Liver (tissue), 9 donors: ENCODE data around the gene ZBTB17. TPM values are rescaled to one million over a fixed set of nuclear protein-coding genes. Genes with fewer than 3 reads are reported as not detected.

Experiments
- DNase-seq: peaks from one replicate; pipeline ENCODE4 v3.0.0-alpha.2; 2017; ENCODE audit warnings: low spot score
- H3K27ac ChIP-seq, 2 donors: one replicate each; pipeline ENCODE4 v1.7.0; 2013; ENCODE audit warnings: inconsistent platforms in 2 of 2, low read length in 2 of 2, control low read depth in 1 of 2, low read depth in 1 of 2, mild to moderate bottlenecking in 1 of 2
- H3K27me3 ChIP-seq, 4 donors: one replicate each; pipeline versions ENCODE4 v1.6.1 to v1.7.0; 2013; ENCODE audit warnings: low read length in 3 of 4, inconsistent platforms in 1 of 4, mild to moderate bottlenecking in 1 of 4, moderate library complexity in 1 of 4; ENCODE audit not compliant: control insufficient read depth in 4 of 4, insufficient read depth in 4 of 4
- H3K36me3 ChIP-seq, 4 donors: one replicate each; pipeline versions ENCODE4 v1.6.1 to v1.7.0; 2013; ENCODE audit warnings: low read length in 3 of 4, mild to moderate bottlenecking in 3 of 4, low read depth in 1 of 4, moderate library complexity in 1 of 4; ENCODE audit not compliant: control insufficient read depth in 4 of 4, insufficient read depth in 3 of 4
- H3K4me1 ChIP-seq, 4 donors: one replicate each; pipeline versions ENCODE4 v1.6.1 to v1.7.0; 2013; ENCODE audit warnings: low read length in 3 of 4, mild to moderate bottlenecking in 3 of 4, moderate library complexity in 1 of 4; ENCODE audit not compliant: control insufficient read depth in 4 of 4, insufficient read depth in 4 of 4
- H3K4me3 ChIP-seq, 3 donors: one replicate each; pipeline versions ENCODE4 v1.6.1 to v1.7.0; 2013; ENCODE audit warnings: low read length in 3 of 3, control low read depth in 1 of 3, low read depth in 1 of 3, mild to moderate bottlenecking in 1 of 3
- H3K9ac ChIP-seq, 2 donors: one replicate each; pipeline ENCODE4 v1.7.0; 2013; ENCODE audit warnings: low read length in 2 of 2, mild to moderate bottlenecking in 2 of 2, moderate library complexity in 2 of 2, control low read depth in 1 of 2, low read depth in 1 of 2
- H3K9me3 ChIP-seq, 4 donors: one replicate each; pipeline versions ENCODE4 v1.6.1 to v1.7.0; 2013; ENCODE audit warnings: low read length in 3 of 4; ENCODE audit not compliant: control insufficient read depth in 4 of 4
- EGR1 ChIP-seq, 2 donors: IDR thresholded peaks; 2 replicates each; pipeline ENCODE4 v1.6.1; 2016 to 2018; ENCODE audit warnings: antibody characterized with exemption in 2 of 2, low read depth in 2 of 2
- FOXA1 ChIP-seq: IDR thresholded peaks from 2 replicates; pipeline ENCODE4 v1.6.1; 2016; ENCODE audit warnings: antibody characterized with exemption
- FOXA2 ChIP-seq: IDR thresholded peaks from 2 replicates; pipeline ENCODE4 v1.6.1; 2016; ENCODE audit warnings: antibody characterized with exemption
- GABPA ChIP-seq, 2 donors: IDR thresholded peaks in 1 of 2; conservative IDR thresholded peaks in 1 of 2; 2 replicates each; pipeline ENCODE4 v1.6.1; 2016; ENCODE audit warnings: antibody characterized with exemption in 2 of 2, mild to moderate bottlenecking in 1 of 2, moderate library complexity in 1 of 2
- HNF4A ChIP-seq, 2 donors: conservative IDR thresholded peaks; 2 replicates each; pipeline ENCODE4 v1.6.1; 2016; ENCODE audit warnings: antibody characterized with exemption in 2 of 2, mild to moderate bottlenecking in 2 of 2
- HNF4G ChIP-seq: IDR thresholded peaks from 2 replicates; pipeline ENCODE4 v1.6.1; 2016; ENCODE audit warnings: antibody characterized with exemption
- JUND ChIP-seq, 2 donors: IDR thresholded peaks; 2 replicates each; pipeline ENCODE4 v1.6.1; 2016; ENCODE audit warnings: antibody characterized with exemption in 2 of 2
- NR2F2 ChIP-seq: IDR thresholded peaks from 2 replicates; pipeline ENCODE4 v1.6.1; 2016; ENCODE audit warnings: antibody characterized with exemption
- RAD21 ChIP-seq, 2 donors: IDR thresholded peaks; 2 replicates each; pipeline ENCODE4 v1.6.1; 2016; ENCODE audit warnings: antibody characterized with exemption in 2 of 2, mild to moderate bottlenecking in 2 of 2
- RXRA ChIP-seq, 2 donors: IDR thresholded peaks; 2 replicates each; pipeline ENCODE4 v1.6.1; 2017 to 2018; ENCODE audit warnings: antibody characterized with exemption in 2 of 2, mild to moderate bottlenecking in 1 of 2
- SP1 ChIP-seq: IDR thresholded peaks from 2 replicates; pipeline ENCODE4 v1.6.1; 2018; ENCODE audit warnings: antibody characterized with exemption, mild to moderate bottlenecking
- TAF1 ChIP-seq: conservative IDR thresholded peaks from 2 replicates; pipeline ENCODE4 v1.6.1; 2016; ENCODE audit warnings: antibody characterized with exemption, mild to moderate bottlenecking
- YY1 ChIP-seq: IDR thresholded peaks from 2 replicates; pipeline ENCODE4 v1.6.1; 2016; ENCODE audit warnings: antibody characterized with exemption, mild to moderate bottlenecking
- WGBS: extraction: QIAGEN DNeasy Blood & Tissue Kit; methylation state at CpG from one replicate; pipeline ENCODE4 v1.1.7; 2013; 5-methylcytosine and 5-hydroxymethylcytosine counted together
- polyA plus RNA-seq, 2 donors: library from polyadenylated mRNA; stranded (reverse) in 1 of 2; unstranded in 1 of 2; fragments of 200-250 nt in 1 of 2; fragments of >200 nt in 1 of 2; fragmentation: Nextera tagmentation in 1 of 2; extraction: Ambion mirVana in 1 of 2; gene quantifications; one replicate each; pipeline versions ENCODE4 v1.2.1 to v1.2.3, GENCODE V29; 2013 to 2015
- total RNA-seq, 2 donors: library from RNA; depleted of rRNA; stranded (reverse); fragments of >200 nt; gene quantifications; one replicate each; pipeline ENCODE4 v1.2.3, GENCODE V29; 2014
- TF ChIP-seq, protein P1 (sequence below): IDR thresholded peaks from 2 replicates; pipeline ENCODE4 v1.6.1; 2016; ENCODE audit warnings: antibody characterized with exemption
- TF ChIP-seq, protein P2 (sequence below): IDR thresholded peaks from 2 replicates; pipeline ENCODE4 v1.6.1; 2016; ENCODE audit warnings: antibody characterized with exemption, mild to moderate bottlenecking
- TF ChIP-seq, protein P3 (sequence below): fragments of 150-350 bp; IDR thresholded peaks from 2 replicates; pipeline ENCODE4 v1.5.1; 2017; ENCODE audit warnings: improper control_type of control experiment, low read depth, low read length; ENCODE audit not compliant: missing input control
- TF ChIP-seq, protein P4 (sequence below): IDR thresholded peaks from 2 replicates; pipeline ENCODE4 v1.6.1; 2016; ENCODE audit warnings: antibody characterized with exemption
- donor health status: healthy.
- donor health status: healthy.
- donor health status: healthy.
- donor health status: healthy.
- donor health status: healthy.

ZBTB17 gene
- total and polyA plus RNA-seq, 4 donors: 8.9 to 15.1 (median 9.9) TPM

DNA sequence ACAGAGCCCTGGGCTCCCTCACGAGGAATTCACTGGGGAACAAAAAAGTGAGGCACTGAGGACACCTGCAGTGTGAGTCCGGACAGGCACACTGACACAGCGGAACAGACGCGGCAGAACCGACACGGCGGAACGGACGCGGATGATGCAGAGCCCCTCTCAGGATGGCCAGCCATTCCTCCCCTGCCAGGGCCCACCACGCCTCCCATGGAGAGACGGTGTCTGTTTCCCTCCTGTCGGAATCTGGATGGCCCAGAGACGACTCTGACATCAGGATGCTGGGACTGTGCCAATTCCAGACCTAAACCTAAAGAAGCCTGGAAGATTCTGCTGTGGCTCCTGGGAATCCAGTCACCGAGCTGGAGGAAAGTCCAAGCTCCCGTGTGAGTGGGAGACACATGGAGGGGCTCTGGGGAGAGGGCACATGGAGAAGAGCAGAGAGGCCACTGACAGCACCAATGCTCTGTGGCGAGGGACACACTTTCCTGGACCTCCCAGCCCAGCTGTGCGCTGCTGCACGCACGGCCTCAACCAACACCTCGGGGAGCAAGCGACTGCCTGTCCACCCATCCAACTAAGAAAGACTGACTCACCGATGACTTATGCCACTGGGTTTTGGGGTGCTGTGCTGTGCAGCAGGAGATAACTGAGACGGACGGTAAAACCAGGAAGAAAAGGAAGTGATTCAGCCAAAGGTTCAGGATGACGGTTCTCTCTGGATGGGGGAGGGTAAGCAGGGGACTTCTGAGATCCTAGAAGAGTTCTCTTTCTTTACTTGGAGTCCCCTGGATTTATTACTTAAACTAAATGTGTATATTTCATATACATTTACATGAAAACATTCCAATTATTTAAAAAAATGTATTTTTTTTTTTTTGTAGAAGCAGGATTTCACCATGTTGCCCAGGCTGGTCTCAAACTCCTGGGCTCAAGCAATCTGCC is 23.3 kb downstream of the ZBTB17 start:
- Histone ChIP-seq H3K9me3 (no peaks in the 10 kb centered on the region), H3K27me3 (no peaks in the 10 kb centered on the region), H3K9ac (no peak overlapping the region), H3K36me3 (peaks cover 0 to 5% (median 0%) of the 10 kb centered on the region in 4 donors), H3K27ac (no peak overlapping the region), H3K4me1 (peaks cover 0 to 7% (median 1%) of the 10 kb centered on the region in 4 donors), H3K4me3 (no peak overlapping the region)
- no peak for DNase-seq
- no peak for TF ChIP-seq YY1
- no peak for TF ChIP-seq GABPA (IDR thresholded peaks at IDR 0.05 in 1 of 2, conservative IDR thresholded peaks at IDR 0.05 in 1 of 2)
- no peak for TF ChIP-seq RAD21 (IDR thresholded peaks at IDR 0.05)
- TF ChIP-seq NR2F2: no peak
- TF ChIP-seq, protein P1, sequence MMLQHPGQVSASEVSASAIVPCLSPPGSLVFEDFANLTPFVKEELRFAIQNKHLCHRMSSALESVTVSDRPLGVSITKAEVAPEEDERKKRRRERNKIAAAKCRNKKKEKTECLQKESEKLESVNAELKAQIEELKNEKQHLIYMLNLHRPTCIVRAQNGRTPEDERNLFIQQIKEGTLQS: no peak
- no peak for TF ChIP-seq EGR1 (IDR thresholded peaks at IDR 0.05; ENCODE audit: low read depth in 2 of 2)
- TF ChIP-seq, protein P2, sequence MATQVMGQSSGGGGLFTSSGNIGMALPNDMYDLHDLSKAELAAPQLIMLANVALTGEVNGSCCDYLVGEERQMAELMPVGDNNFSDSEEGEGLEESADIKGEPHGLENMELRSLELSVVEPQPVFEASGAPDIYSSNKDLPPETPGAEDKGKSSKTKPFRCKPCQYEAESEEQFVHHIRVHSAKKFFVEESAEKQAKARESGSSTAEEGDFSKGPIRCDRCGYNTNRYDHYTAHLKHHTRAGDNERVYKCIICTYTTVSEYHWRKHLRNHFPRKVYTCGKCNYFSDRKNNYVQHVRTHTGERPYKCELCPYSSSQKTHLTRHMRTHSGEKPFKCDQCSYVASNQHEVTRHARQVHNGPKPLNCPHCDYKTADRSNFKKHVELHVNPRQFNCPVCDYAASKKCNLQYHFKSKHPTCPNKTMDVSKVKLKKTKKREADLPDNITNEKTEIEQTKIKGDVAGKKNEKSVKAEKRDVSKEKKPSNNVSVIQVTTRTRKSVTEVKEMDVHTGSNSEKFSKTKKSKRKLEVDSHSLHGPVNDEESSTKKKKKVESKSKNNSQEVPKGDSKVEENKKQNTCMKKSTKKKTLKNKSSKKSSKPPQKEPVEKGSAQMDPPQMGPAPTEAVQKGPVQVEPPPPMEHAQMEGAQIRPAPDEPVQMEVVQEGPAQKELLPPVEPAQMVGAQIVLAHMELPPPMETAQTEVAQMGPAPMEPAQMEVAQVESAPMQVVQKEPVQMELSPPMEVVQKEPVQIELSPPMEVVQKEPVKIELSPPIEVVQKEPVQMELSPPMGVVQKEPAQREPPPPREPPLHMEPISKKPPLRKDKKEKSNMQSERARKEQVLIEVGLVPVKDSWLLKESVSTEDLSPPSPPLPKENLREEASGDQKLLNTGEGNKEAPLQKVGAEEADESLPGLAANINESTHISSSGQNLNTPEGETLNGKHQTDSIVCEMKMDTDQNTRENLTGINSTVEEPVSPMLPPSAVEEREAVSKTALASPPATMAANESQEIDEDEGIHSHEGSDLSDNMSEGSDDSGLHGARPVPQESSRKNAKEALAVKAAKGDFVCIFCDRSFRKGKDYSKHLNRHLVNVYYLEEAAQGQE: no peak
- TF ChIP-seq, protein P3, sequence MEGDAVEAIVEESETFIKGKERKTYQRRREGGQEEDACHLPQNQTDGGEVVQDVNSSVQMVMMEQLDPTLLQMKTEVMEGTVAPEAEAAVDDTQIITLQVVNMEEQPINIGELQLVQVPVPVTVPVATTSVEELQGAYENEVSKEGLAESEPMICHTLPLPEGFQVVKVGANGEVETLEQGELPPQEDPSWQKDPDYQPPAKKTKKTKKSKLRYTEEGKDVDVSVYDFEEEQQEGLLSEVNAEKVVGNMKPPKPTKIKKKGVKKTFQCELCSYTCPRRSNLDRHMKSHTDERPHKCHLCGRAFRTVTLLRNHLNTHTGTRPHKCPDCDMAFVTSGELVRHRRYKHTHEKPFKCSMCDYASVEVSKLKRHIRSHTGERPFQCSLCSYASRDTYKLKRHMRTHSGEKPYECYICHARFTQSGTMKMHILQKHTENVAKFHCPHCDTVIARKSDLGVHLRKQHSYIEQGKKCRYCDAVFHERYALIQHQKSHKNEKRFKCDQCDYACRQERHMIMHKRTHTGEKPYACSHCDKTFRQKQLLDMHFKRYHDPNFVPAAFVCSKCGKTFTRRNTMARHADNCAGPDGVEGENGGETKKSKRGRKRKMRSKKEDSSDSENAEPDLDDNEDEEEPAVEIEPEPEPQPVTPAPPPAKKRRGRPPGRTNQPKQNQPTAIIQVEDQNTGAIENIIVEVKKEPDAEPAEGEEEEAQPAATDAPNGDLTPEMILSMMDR: no peak
- no peak for TF ChIP-seq TAF1
- TF ChIP-seq JUND (IDR thresholded peaks at IDR 0.05): no peak
- no peak for TF ChIP-seq FOXA2
- TF ChIP-seq HNF4A (conservative IDR thresholded peaks at IDR 0.05): no peak
- no peak for TF ChIP-seq FOXA1
- TF ChIP-seq, protein P4, sequence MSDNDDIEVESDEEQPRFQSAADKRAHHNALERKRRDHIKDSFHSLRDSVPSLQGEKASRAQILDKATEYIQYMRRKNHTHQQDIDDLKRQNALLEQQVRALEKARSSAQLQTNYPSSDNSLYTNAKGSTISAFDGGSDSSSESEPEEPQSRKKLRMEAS: no peak
- TF ChIP-seq SP1: no peak
- no peak for TF ChIP-seq RXRA (IDR thresholded peaks at IDR 0.05)
- TF ChIP-seq HNF4G: no peak
- WGBS: 86% methylated on average over 27 of the region's 27 CpGs
